ENCODE results near the gene ADGRG7.
A peak's percentile ranks its signal among the peaks of the same experiment; 100 is the strongest.

ADGRG7 gene

DNA sequence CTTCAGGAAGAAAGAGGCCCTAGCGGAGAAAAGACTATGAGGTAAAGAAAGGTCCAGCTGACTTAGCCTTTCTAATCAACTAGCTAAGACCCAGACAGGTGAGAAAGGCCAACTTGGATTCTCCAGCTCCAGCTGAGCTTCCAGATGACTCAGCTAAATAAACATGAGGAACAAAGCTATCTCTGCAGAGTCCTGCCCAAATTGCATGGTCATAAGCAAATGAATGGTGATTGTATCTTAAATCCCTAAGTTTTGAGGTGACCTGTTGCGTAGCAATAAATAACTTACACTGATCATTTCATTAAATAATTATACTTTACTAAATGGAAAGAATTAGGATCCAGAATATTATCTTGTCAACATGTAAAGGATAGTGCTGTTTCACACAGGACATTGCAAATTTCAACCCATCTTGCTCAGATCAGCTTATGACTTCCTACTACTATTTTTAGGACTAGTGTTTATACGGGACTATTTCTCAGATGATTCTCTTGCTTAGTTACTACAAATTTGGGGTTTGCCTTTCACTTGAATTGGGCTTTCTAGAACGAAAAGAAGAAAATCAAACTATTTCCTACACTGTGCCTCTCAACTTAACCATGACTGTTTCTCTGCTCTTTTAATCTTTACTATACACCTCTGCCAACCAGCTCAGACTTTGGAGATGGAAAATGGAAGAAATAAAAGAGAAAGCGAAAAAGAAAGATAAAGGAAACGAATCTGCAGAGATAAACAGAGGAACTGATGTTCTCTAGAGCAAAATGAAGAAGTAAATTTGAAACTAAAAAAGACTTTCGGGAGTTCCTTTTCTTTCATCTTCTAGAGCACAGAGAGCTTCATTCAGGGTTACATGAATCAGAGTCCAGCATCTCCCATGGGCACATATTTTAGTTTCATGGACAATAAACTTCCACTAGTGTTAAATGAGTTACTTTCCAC is 6.6 kb upstream of the ADGRG7 start:
- TF ChIP-seq CTCF (IDR thresholded peaks at IDR 0.05; ENCODE audit: low read depth, low read length) = no peak
- peak overlapping the region; percentile 40 for H3K4me3 ChIP-seq (ENCODE audit: low read depth, low read length)

GRCh38 chr3:100603469-100603868 is 5.9 kb upstream of the ADGRG7 start:
- no peak overlapping the region; the same call in 1 of the 2 replicates for H3K4me3 ChIP-seq (ENCODE audit: low read depth, low read length)
- peak; percentile 42 for TF ChIP-seq CTCF (IDR thresholded peaks at IDR 0.05; ENCODE audit: low read depth, low read length)

GRCh38 chr3:100605358-100605757 is 4.0 kb upstream of the ADGRG7 start:
- no peak for TF ChIP-seq CTCF (IDR thresholded peaks at IDR 0.05; ENCODE audit: low read depth, low read length)
- no peak overlapping the region for H3K4me3 ChIP-seq (ENCODE audit: low read depth, low read length)

- TF ChIP-seq CTCF (IDR thresholded peaks at IDR 0.05; ENCODE audit: low read depth, low read length) = no peak
These were observed 2.4 kb upstream of the ADGRG7 start for GRCh38 chr3:100606894-100607512.

DNA sequence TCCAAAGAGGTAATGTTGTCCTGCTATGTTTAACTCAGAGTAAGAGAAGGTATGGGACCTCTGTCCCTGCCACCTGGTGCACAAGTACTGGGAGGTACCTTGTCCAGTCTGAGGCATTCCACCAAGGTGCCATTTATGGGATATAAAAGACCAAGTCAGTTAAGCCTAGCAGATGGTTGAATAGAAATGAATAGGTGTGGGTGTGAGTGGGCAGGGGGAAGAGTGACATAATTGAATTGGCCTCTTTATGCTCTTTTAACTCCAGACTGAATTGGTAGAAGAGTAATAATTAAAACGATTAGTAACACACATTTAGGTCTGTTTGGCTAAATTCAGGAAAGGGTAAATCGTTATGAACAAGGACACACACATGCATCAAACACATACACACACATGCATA is 562 bp downstream of the ADGRG7 start:
- no peak overlapping the region for H3K4me3 ChIP-seq (ENCODE audit: low read depth, low read length)
- no peak for TF ChIP-seq CTCF (IDR thresholded peaks at IDR 0.05; ENCODE audit: low read depth, low read length)

More at GRCh38 chr3:100606894-100607512, 2.4 kb upstream of the ADGRG7 start:
- no peak overlapping the region for H3K4me3 ChIP-seq (ENCODE audit: low read depth, low read length)

GRCh38 chr3:100611221-100611620 is 1.8 kb downstream of the ADGRG7 start:
- TF ChIP-seq CTCF (IDR thresholded peaks at IDR 0.05; ENCODE audit: low read depth, low read length) = no peak
- H3K4me3 ChIP-seq (ENCODE audit: low read depth, low read length) = no peak overlapping the region

All from WI38 (cell line).